HCEC 1CT (cell line): ENCODE measurements around the gene MAN2C1.
"Not testable (repeated sequence)": the region's sequence is repeated elsewhere in the genome, so short reads cannot be mapped to it uniquely, and the experiment has no call there.

Experiments
- DNase-seq: peaks from one replicate; pipeline ENCODE4 v3.0.0-alpha.2; 2017

The MAN2C1 gene

GRCh38 chr15:75342221-75342620 lies 26.2 kb downstream of the MAN2C1 start:
- no peak for DNase-seq

- DNase-seq = no peak
Observed at GRCh38 chr15:75339531-75340240, 28.7 kb downstream of the MAN2C1 start.

GRCh38 chr15:75338661-75339240 lies 29.7 kb downstream of the MAN2C1 start:
- DNase-seq = no peak

- DNase-seq = peak; percentile 91
Observed at GRCh38 chr15:75335705-75336355, 32.6 kb downstream of the MAN2C1 start, which contains the start of gene COMMD4. Gene COMMD4, plus strand, starts transcription at chr15:75336063. Its CDS starts 27 bp downstream, at chr15:75336090.

- no peak for DNase-seq
Observed at GRCh38 chr15:75335313-75335704, 33.1 kb downstream of the MAN2C1 start.

GRCh38 chr15:75333654-75334419 lies 34.6 kb downstream of the MAN2C1 start:
- DNase-seq = not testable (repeated sequence)

GRCh38 chr15:75332093-75332492 lies 36.3 kb downstream of the MAN2C1 start:
- not testable (repeated sequence) for DNase-seq

- no peak for DNase-seq
Observed at GRCh38 chr15:75329571-75329970, 38.8 kb downstream of the MAN2C1 start.

GRCh38 chr15:75328493-75329314 lies 39.7 kb downstream of the MAN2C1 start:
- DNase-seq = no peak

GRCh38 chr15:75327491-75327890 lies 40.9 kb downstream of the MAN2C1 start:
- no peak for DNase-seq

- DNase-seq = no peak
Observed at GRCh38 chr15:75327005-75327404, 41.4 kb downstream of the MAN2C1 start.

- no peak for DNase-seq
Observed at GRCh38 chr15:75325922-75326321, 42.5 kb downstream of the MAN2C1 start.

- no peak for DNase-seq
Observed at GRCh38 chr15:75321711-75322110, 46.7 kb downstream of the MAN2C1 start.

- DNase-seq = not testable (repeated sequence)
Observed at GRCh38 chr15:75319231-75319897, 49.0 kb downstream of the MAN2C1 start.

- DNase-seq = no peak
Observed at GRCh38 chr15:75314552-75315290, 53.7 kb downstream of the MAN2C1 start.

- DNase-seq = no peak
Observed at GRCh38 chr15:75313116-75313845, 55.1 kb downstream of the MAN2C1 start.

- peak; percentile 35 for DNase-seq
Observed at GRCh38 chr15:75312548-75312947, 55.9 kb downstream of the MAN2C1 start.

- no peak for DNase-seq
Observed at GRCh38 chr15:75309711-75310110, 58.7 kb downstream of the MAN2C1 start.

- DNase-seq = peak; percentile 23
Observed at GRCh38 chr15:75307778-75308390, 60.5 kb downstream of the MAN2C1 start.

GRCh38 chr15:75306188-75306587 lies 62.2 kb downstream of the MAN2C1 start:
- DNase-seq = no peak
